Stomach smooth muscle (tissue), 2 donors: ENCODE data around the gene FRMD1.
"Not testable (repeated sequence)": the region's sequence is repeated elsewhere in the genome, so short reads cannot be mapped to it uniquely, and the experiment has no call there.

ENCODE experiments used
- H3K27ac ChIP-seq: one replicate; pipeline ENCODE4 v1.7.0; 2013; ENCODE audit warnings: mild to moderate bottlenecking, low read length, inconsistent platforms
- H3K27me3 ChIP-seq, 2 donors: one replicate each; pipeline ENCODE4 v1.7.0; 2013; ENCODE audit warnings: low read length in 2 of 2; ENCODE audit not compliant: insufficient read depth in 2 of 2, control insufficient read depth in 1 of 2
- H3K36me3 ChIP-seq, 2 donors: one replicate each; pipeline ENCODE4 v1.7.0; 2013; ENCODE audit warnings: low read length in 2 of 2; ENCODE audit not compliant: control insufficient read depth in 2 of 2, insufficient read depth in 2 of 2
- H3K4me1 ChIP-seq: one replicate; pipeline ENCODE4 v1.7.0; 2013; ENCODE audit warnings: low read length; ENCODE audit not compliant: control insufficient read depth, insufficient read depth
- H3K4me3 ChIP-seq, 2 donors: one replicate each; pipeline ENCODE4 v1.7.0; 2013; ENCODE audit warnings: low read length in 2 of 2
- H3K9ac ChIP-seq, 2 donors: one replicate each; pipeline ENCODE4 v1.7.0; 2013; ENCODE audit warnings: low read length in 2 of 2, mild to moderate bottlenecking in 1 of 2
- H3K9me3 ChIP-seq, 2 donors: one replicate each; pipeline ENCODE4 v1.7.0; 2013; ENCODE audit warnings: low read length in 2 of 2; ENCODE audit not compliant: control insufficient read depth in 2 of 2
- donor health status: healthy.
- donor health status: Pancreatic carcinoma.

FRMD1 gene

GRCh38 chr6:168086616-168087015 lies 7.6 kb upstream of the FRMD1 start:
- H3K4me3 ChIP-seq, result no peak overlapping the region
- no peaks in the 10 kb centered on the region for H3K9me3 ChIP-seq
- no peaks in the 10 kb centered on the region for H3K36me3 ChIP-seq
- H3K27ac ChIP-seq, result no peak overlapping the region
- H3K4me1 ChIP-seq, result peaks cover 17% of the 10 kb centered on the region
- H3K9ac ChIP-seq, result no peak overlapping the region
- H3K27me3 ChIP-seq, result no peaks in the 10 kb centered on the region

GRCh38 chr6:168086066-168086465 lies 7.1 kb upstream of the FRMD1 start:
- Histone ChIP-seq H3K4me3 (no peak overlapping the region), H3K36me3 (no peaks in the 10 kb centered on the region), H3K27ac (no peak overlapping the region), H3K9me3 (no peaks in the 10 kb centered on the region), H3K9ac (no peak overlapping the region), H3K4me1 (peaks cover 17% of the 10 kb centered on the region), H3K27me3 (no peaks in the 10 kb centered on the region)

GRCh38 chr6:168084465-168085160 lies 5.6 kb upstream of the FRMD1 start:
- Histone ChIP-seq H3K9ac (no peak overlapping the region), H3K4me1 (peaks cover 17% of the 10 kb centered on the region), H3K4me3 (no peak overlapping the region), H3K36me3 (no peaks in the 10 kb centered on the region), H3K9me3 (no peaks in the 10 kb centered on the region), H3K27me3 (no peaks in the 10 kb centered on the region), H3K27ac (no peak overlapping the region)

GRCh38 chr6:168083514-168083885 lies 4.5 kb upstream of the FRMD1 start:
- no peak overlapping the region for H3K9ac ChIP-seq
- no peaks in the 10 kb centered on the region for H3K27me3 ChIP-seq
- no peaks in the 10 kb centered on the region for H3K9me3 ChIP-seq
- no peaks in the 10 kb centered on the region for H3K36me3 ChIP-seq
- no peak overlapping the region for H3K4me3 ChIP-seq
- no peak overlapping the region for H3K27ac ChIP-seq
- peaks cover 11% of the 10 kb centered on the region for H3K4me1 ChIP-seq

GRCh38 chr6:168082860-168083513 lies 4.0 kb upstream of the FRMD1 start:
- no peak overlapping the region for H3K4me3 ChIP-seq
- H3K9me3 ChIP-seq, result no peaks in the 10 kb centered on the region
- H3K4me1 ChIP-seq, result peaks cover 6% of the 10 kb centered on the region
- no peak overlapping the region for H3K9ac ChIP-seq
- H3K36me3 ChIP-seq, result no peaks in the 10 kb centered on the region
- no peaks in the 10 kb centered on the region for H3K27me3 ChIP-seq
- no peak overlapping the region for H3K27ac ChIP-seq

- H3K9ac ChIP-seq, result no peak overlapping the region
These were observed 3.0 kb upstream of the FRMD1 start for GRCh38 chr6:168081858-168082546.

GRCh38 chr6:168080393-168081077 lies 1.5 kb upstream of the FRMD1 start:
- no peaks in the 10 kb centered on the region for H3K27me3 ChIP-seq
- H3K36me3 ChIP-seq, result no peaks in the 10 kb centered on the region
- no peak overlapping the region for H3K27ac ChIP-seq
- peaks cover 2% of the 10 kb centered on the region for H3K4me1 ChIP-seq
- no peak overlapping the region for H3K4me3 ChIP-seq
- no peaks in the 10 kb centered on the region for H3K9me3 ChIP-seq
- no peak overlapping the region for H3K9ac ChIP-seq

More at GRCh38 chr6:168081858-168082546, 3.0 kb upstream of the FRMD1 start:
- Histone ChIP-seq H3K27ac (no peak overlapping the region), H3K27me3 (no peaks in the 10 kb centered on the region), H3K4me3 (no peak overlapping the region), H3K4me1 (peaks cover 2% of the 10 kb centered on the region), H3K36me3 (no peaks in the 10 kb centered on the region), H3K9me3 (no peaks in the 10 kb centered on the region)

- H3K9me3 ChIP-seq, result peaks cover 0 to 4% of the 10 kb centered on the region in 2 donors
- H3K27ac ChIP-seq, result no peak overlapping the region
- peaks cover 2% of the 10 kb centered on the region for H3K4me1 ChIP-seq
- H3K27me3 ChIP-seq, result no peaks in the 10 kb centered on the region
- H3K9ac ChIP-seq, result no peak overlapping the region
- H3K36me3 ChIP-seq, result no peaks in the 10 kb centered on the region
- no peak overlapping the region for H3K4me3 ChIP-seq
These were observed 653 bp downstream of the FRMD1 start for GRCh38 chr6:168078175-168078942.

GRCh38 chr6:168077401-168077800 lies 1.6 kb downstream of the FRMD1 start:
- H3K4me1 ChIP-seq, H3K4me3 ChIP-seq, H3K27ac ChIP-seq, H3K27me3 ChIP-seq, H3K9me3 ChIP-seq, H3K36me3 ChIP-seq, H3K9ac ChIP-seq: not testable (repeated sequence)

GRCh38 chr6:168075787-168076202 lies 3.2 kb downstream of the FRMD1 start:
- H3K4me3 ChIP-seq, result no peak overlapping the region
- no peaks in the 10 kb centered on the region for H3K36me3 ChIP-seq
- no peaks in the 10 kb centered on the region for H3K27me3 ChIP-seq
- no peak overlapping the region for H3K27ac ChIP-seq
- no peak overlapping the region for H3K9ac ChIP-seq
- H3K4me1 ChIP-seq, result no peaks in the 10 kb centered on the region
- peaks cover 0 to 4% of the 10 kb centered on the region in 2 donors for H3K9me3 ChIP-seq
